GM21723 (cell line): ENCODE results near the gene ZNF560.
A peak's percentile ranks its signal among the peaks of the same experiment; 100 is the strongest.

Source experiments
- ATAC-seq: cut with Tn5 transposase; IDR thresholded peaks from one replicate; pipeline ENCODE4 v1.9.1; 2021; ENCODE audit warnings: mild to moderate bottlenecking, moderate library complexity; ENCODE audit not compliant: unreplicated experiment

ZNF560 gene

GRCh38 chr19:9436358-9436757, 62.1 kb downstream of the ZNF560 start:
- no peak for ATAC-seq

GRCh38 chr19:9435279-9436268, 62.8 kb downstream of the ZNF560 start, which contains the start of gene ZNF266:
TSS of gene ZNF266 (minus strand) at chr19:9435573. CDS start at chr19:9420089, 15,484 bp downstream.
- ATAC-seq = peak; percentile 92

- ATAC-seq = no peak
Measured at GRCh38 chr19:9431475-9431874, 66.9 kb downstream of the ZNF560 start.

- ATAC-seq = no peak
Measured at GRCh38 chr19:9430444-9430843, 68.0 kb downstream of the ZNF560 start.

GRCh38 chr19:9427941-9428340, 70.5 kb downstream of the ZNF560 start:
- ATAC-seq = no peak
